Suppressor macrophage treated with lipopolysaccharide for 1 hour (primary cell): Measurements from ENCODE around the gene MTMR1.

ENCODE experiments used
- DNase-seq, 3 donors: peaks; one replicate each; pipeline ENCODE4 v3.0.0-alpha.2; 2020 to 2022

The MTMR1 gene

GRCh38 chrX:150792949-150793527, 99.8 kb downstream of the MTMR1 start:
- no peak for DNase-seq

DNA sequence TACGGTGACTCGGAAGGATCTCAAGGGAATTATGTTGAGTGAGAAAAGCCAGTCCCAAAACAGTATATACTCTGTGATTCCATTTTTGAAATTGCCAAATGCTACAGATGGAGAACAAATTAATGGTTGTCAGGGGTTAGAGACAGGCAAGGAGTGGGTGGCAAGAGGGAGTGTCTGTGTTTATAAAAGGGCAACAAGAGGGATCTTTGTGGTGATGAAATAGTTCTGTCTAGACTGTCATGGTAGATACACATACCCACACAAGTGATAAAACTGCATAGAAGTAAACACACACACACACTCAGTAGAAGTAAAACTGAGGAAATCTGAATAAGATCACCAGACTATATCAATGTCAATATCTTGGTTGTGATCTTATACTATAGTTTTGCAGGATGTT, 112.5 kb downstream of the MTMR1 start:
- no peak for DNase-seq

DNA sequence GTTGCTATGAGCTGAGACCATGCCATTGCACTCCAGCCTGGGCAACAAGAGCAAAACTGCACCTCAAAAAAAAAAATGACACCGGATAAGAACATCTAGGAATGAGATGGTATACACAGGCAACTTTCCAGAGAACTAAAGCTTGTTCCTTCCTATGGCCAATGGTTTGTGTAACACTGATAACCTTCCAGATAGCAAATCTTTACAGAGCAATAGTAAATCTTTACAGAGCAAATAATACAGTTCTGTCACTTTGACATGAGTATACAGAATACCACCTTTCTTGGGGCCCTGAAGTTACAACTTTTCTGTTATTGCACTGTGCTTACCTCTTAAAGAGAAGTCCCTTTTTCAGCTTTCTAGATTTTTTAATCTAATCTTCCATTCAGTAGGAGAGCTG, 113.6 kb downstream of the MTMR1 start:
- DNase-seq: no peak

DNA sequence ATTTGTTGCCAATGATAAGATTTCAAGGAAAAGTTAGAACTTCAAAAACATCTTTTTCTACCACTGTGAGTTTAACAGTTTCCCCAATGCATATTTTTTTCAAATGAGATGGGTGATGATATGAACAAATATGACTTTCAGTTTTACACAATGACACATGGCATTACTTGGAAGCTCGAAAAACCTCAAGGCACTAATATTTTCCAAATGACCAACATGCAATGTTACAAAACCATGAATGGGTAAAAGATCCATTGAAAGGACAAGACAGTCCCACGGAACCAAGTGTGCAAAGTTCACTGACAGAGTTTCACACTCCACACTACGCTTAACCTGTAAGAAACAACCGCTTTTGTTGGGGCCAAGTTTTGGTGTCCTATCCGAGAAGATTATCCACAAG, 120.7 kb downstream of the MTMR1 start:
- peak in 2 of 3 donors; percentile 2 to 19 for DNase-seq
